ENCODE data around the gene TRABD.

The TRABD gene

GRCh38 chr22:50197856-50198623 lies 12.3 kb downstream of the TRABD start:
- no peak overlapping the region for H3K4me3 ChIP-seq (ENCODE audit: low read length in 2 of 2)
- peaks cover 20 to 22% of the 10 kb centered on the region in 2 donors for H3K36me3 ChIP-seq (ENCODE audit: control insufficient read depth in 2 of 2, insufficient read depth in 2 of 2, low read length in 2 of 2)
- no peaks in the 10 kb centered on the region for H3K27me3 ChIP-seq (ENCODE audit: control insufficient read depth in 2 of 2, insufficient read depth in 2 of 2, low read length in 2 of 2)
- no peak overlapping the region for H3K9ac ChIP-seq (ENCODE audit: low read depth in 1 of 2, low read length in 2 of 2)
- H3K9me3 ChIP-seq (ENCODE audit: control insufficient read depth in 2 of 2, low read length in 2 of 2) = no peaks in the 10 kb centered on the region
- no peak overlapping the region for H3K27ac ChIP-seq (ENCODE audit: low read depth in 2 of 2, low read length in 2 of 2)
- H3K4me1 ChIP-seq (ENCODE audit: control insufficient read depth in 2 of 2, insufficient read depth in 2 of 2, low read length in 2 of 2) = peaks cover 7 to 14% of the 10 kb centered on the region in 2 donors

GRCh38 chr22:50198624-50199017 lies 12.9 kb downstream of the TRABD start:
- no peaks in the 10 kb centered on the region for H3K27me3 ChIP-seq (ENCODE audit: control insufficient read depth in 2 of 2, insufficient read depth in 2 of 2, low read length in 2 of 2)
- H3K9ac ChIP-seq (ENCODE audit: low read depth in 1 of 2, low read length in 2 of 2) = no peak overlapping the region
- peaks cover 20 to 24% of the 10 kb centered on the region in 2 donors for H3K36me3 ChIP-seq (ENCODE audit: control insufficient read depth in 2 of 2, insufficient read depth in 2 of 2, low read length in 2 of 2)
- H3K4me1 ChIP-seq (ENCODE audit: control insufficient read depth in 2 of 2, insufficient read depth in 2 of 2, low read length in 2 of 2) = peaks cover 7 to 12% of the 10 kb centered on the region in 2 donors
- no peak overlapping the region for H3K27ac ChIP-seq (ENCODE audit: low read depth in 2 of 2, low read length in 2 of 2)
- H3K9me3 ChIP-seq (ENCODE audit: control insufficient read depth in 2 of 2, low read length in 2 of 2) = no peaks in the 10 kb centered on the region
- H3K4me3 ChIP-seq (ENCODE audit: low read length in 2 of 2) = no peak overlapping the region

GRCh38 chr22:50199251-50199721 lies 13.6 kb downstream of the TRABD start:
- Histone ChIP-seq H3K4me1 (ENCODE audit: control insufficient read depth in 2 of 2, insufficient read depth in 2 of 2, low read length in 2 of 2) (peaks cover 7 to 12% of the 10 kb centered on the region in 2 donors), H3K4me3 (ENCODE audit: low read length in 2 of 2) (peak overlapping the region in 1 of 2 donors; percentile 73), H3K36me3 (ENCODE audit: control insufficient read depth in 2 of 2, insufficient read depth in 2 of 2, low read length in 2 of 2) (peaks cover 17 to 18% of the 10 kb centered on the region in 2 donors), H3K27ac (ENCODE audit: low read depth in 2 of 2, low read length in 2 of 2) (no peak overlapping the region), H3K9me3 (ENCODE audit: control insufficient read depth in 2 of 2, low read length in 2 of 2) (no peaks in the 10 kb centered on the region), H3K9ac (ENCODE audit: low read depth in 1 of 2, low read length in 2 of 2) (peak overlapping the region in 1 of 2 donors; percentile 76), H3K27me3 (ENCODE audit: control insufficient read depth in 2 of 2, insufficient read depth in 2 of 2, low read length in 2 of 2) (no peaks in the 10 kb centered on the region)

- no peaks in the 10 kb centered on the region for H3K9me3 ChIP-seq (ENCODE audit: control insufficient read depth in 2 of 2, low read length in 2 of 2)
- peak overlapping the region; percentile 75 to 76 for H3K9ac ChIP-seq (ENCODE audit: low read depth in 1 of 2, low read length in 2 of 2)
- H3K4me1 ChIP-seq (ENCODE audit: control insufficient read depth in 2 of 2, insufficient read depth in 2 of 2, low read length in 2 of 2) = peaks cover 7 to 12% of the 10 kb centered on the region in 2 donors
- peak overlapping the region; percentile 63 to 73 for H3K4me3 ChIP-seq (ENCODE audit: low read length in 2 of 2)
- H3K27me3 ChIP-seq (ENCODE audit: control insufficient read depth in 2 of 2, insufficient read depth in 2 of 2, low read length in 2 of 2) = no peaks in the 10 kb centered on the region
- peaks cover 11 to 12% of the 10 kb centered on the region in 2 donors for H3K36me3 ChIP-seq (ENCODE audit: control insufficient read depth in 2 of 2, insufficient read depth in 2 of 2, low read length in 2 of 2)
- peak overlapping the region in 1 of 2 donors; percentile 71 for H3K27ac ChIP-seq (ENCODE audit: low read depth in 2 of 2, low read length in 2 of 2)
Observed at GRCh38 chr22:50199829-50200460, 14.2 kb downstream of the TRABD start.

GRCh38 chr22:50200461-50201190 lies 14.9 kb downstream of the TRABD start, which contains the start of gene SELENOO:
TSS of gene SELENOO (plus strand) at chr22:50201011. CDS start at chr22:50201037, 26 bp downstream.
- no peaks in the 10 kb centered on the region for H3K27me3 ChIP-seq (ENCODE audit: control insufficient read depth in 2 of 2, insufficient read depth in 2 of 2, low read length in 2 of 2)
- peak within 1 kb of the TSS; percentile 73 to 76 for H3K4me3 ChIP-seq (ENCODE audit: low read length in 2 of 2)
- H3K27ac ChIP-seq (ENCODE audit: low read depth in 2 of 2, low read length in 2 of 2) = peak within 1 kb of the TSS; percentile 63 to 71
- H3K9me3 ChIP-seq (ENCODE audit: control insufficient read depth in 2 of 2, low read length in 2 of 2) = no peaks in the 10 kb centered on the region
- H3K9ac ChIP-seq (ENCODE audit: low read depth in 1 of 2, low read length in 2 of 2) = peak within 1 kb of the TSS; percentile 75 to 76
- H3K4me1 ChIP-seq (ENCODE audit: control insufficient read depth in 2 of 2, insufficient read depth in 2 of 2, low read length in 2 of 2) = peaks cover 7 to 12% of the 10 kb centered on the region in 2 donors
- H3K36me3 ChIP-seq (ENCODE audit: control insufficient read depth in 2 of 2, insufficient read depth in 2 of 2, low read length in 2 of 2) = peaks cover 10 to 11% of the 10 kb centered on the region in 2 donors

GRCh38 chr22:50201191-50202129 lies 15.7 kb downstream of the TRABD start:
- H3K9ac ChIP-seq (ENCODE audit: low read depth in 1 of 2, low read length in 2 of 2) = peak overlapping the region; percentile 63 to 67
- no peaks in the 10 kb centered on the region for H3K9me3 ChIP-seq (ENCODE audit: control insufficient read depth in 2 of 2, low read length in 2 of 2)
- H3K27me3 ChIP-seq (ENCODE audit: control insufficient read depth in 2 of 2, insufficient read depth in 2 of 2, low read length in 2 of 2) = no peaks in the 10 kb centered on the region
- peaks cover 7 to 14% of the 10 kb centered on the region in 2 donors for H3K4me1 ChIP-seq (ENCODE audit: control insufficient read depth in 2 of 2, insufficient read depth in 2 of 2, low read length in 2 of 2)
- H3K4me3 ChIP-seq (ENCODE audit: low read length in 2 of 2) = peak overlapping the region; percentile 61 to 76
- H3K27ac ChIP-seq (ENCODE audit: low read depth in 2 of 2, low read length in 2 of 2) = peak overlapping the region; percentile 63 to 71
- H3K36me3 ChIP-seq (ENCODE audit: control insufficient read depth in 2 of 2, insufficient read depth in 2 of 2, low read length in 2 of 2) = peaks cover 7 to 12% of the 10 kb centered on the region in 2 donors

- peaks cover 12 to 16% of the 10 kb centered on the region in 2 donors for H3K36me3 ChIP-seq (ENCODE audit: control insufficient read depth in 2 of 2, insufficient read depth in 2 of 2, low read length in 2 of 2)
- H3K27ac ChIP-seq (ENCODE audit: low read depth in 2 of 2, low read length in 2 of 2) = no peak overlapping the region
- H3K4me1 ChIP-seq (ENCODE audit: control insufficient read depth in 2 of 2, insufficient read depth in 2 of 2, low read length in 2 of 2) = peaks cover 7 to 15% of the 10 kb centered on the region in 2 donors
- H3K9me3 ChIP-seq (ENCODE audit: control insufficient read depth in 2 of 2, low read length in 2 of 2) = no peaks in the 10 kb centered on the region
- no peaks in the 10 kb centered on the region for H3K27me3 ChIP-seq (ENCODE audit: control insufficient read depth in 2 of 2, insufficient read depth in 2 of 2, low read length in 2 of 2)
- H3K4me3 ChIP-seq (ENCODE audit: low read length in 2 of 2) = peak overlapping the region; percentile 61 to 76
- H3K9ac ChIP-seq (ENCODE audit: low read depth in 1 of 2, low read length in 2 of 2) = peak overlapping the region; percentile 63 to 67
Observed at GRCh38 chr22:50202130-50202666, 16.5 kb downstream of the TRABD start.

GRCh38 chr22:50203288-50203687 lies 17.6 kb downstream of the TRABD start:
- no peaks in the 10 kb centered on the region for H3K27me3 ChIP-seq (ENCODE audit: control insufficient read depth in 2 of 2, insufficient read depth in 2 of 2, low read length in 2 of 2)
- no peaks in the 10 kb centered on the region for H3K9me3 ChIP-seq (ENCODE audit: control insufficient read depth in 2 of 2, low read length in 2 of 2)
- H3K36me3 ChIP-seq (ENCODE audit: control insufficient read depth in 2 of 2, insufficient read depth in 2 of 2, low read length in 2 of 2) = peaks cover 11 to 14% of the 10 kb centered on the region in 2 donors
- no peak overlapping the region for H3K9ac ChIP-seq (ENCODE audit: low read depth in 1 of 2, low read length in 2 of 2)
- peaks cover 7 to 15% of the 10 kb centered on the region in 2 donors for H3K4me1 ChIP-seq (ENCODE audit: control insufficient read depth in 2 of 2, insufficient read depth in 2 of 2, low read length in 2 of 2)
- H3K4me3 ChIP-seq (ENCODE audit: low read length in 2 of 2) = no peak overlapping the region
- H3K27ac ChIP-seq (ENCODE audit: low read depth in 2 of 2, low read length in 2 of 2) = no peak overlapping the region

- Histone ChIP-seq H3K36me3 (ENCODE audit: control insufficient read depth in 2 of 2, insufficient read depth in 2 of 2, low read length in 2 of 2) (peaks cover 11 to 18% of the 10 kb centered on the region in 2 donors), H3K27ac (ENCODE audit: low read depth in 2 of 2, low read length in 2 of 2) (no peak overlapping the region), H3K4me1 (ENCODE audit: control insufficient read depth in 2 of 2, insufficient read depth in 2 of 2, low read length in 2 of 2) (peaks cover 7 to 14% of the 10 kb centered on the region in 2 donors), H3K9ac (ENCODE audit: low read depth in 1 of 2, low read length in 2 of 2) (no peak overlapping the region), H3K9me3 (ENCODE audit: control insufficient read depth in 2 of 2, low read length in 2 of 2) (no peaks in the 10 kb centered on the region), H3K4me3 (ENCODE audit: low read length in 2 of 2) (no peak overlapping the region), H3K27me3 (ENCODE audit: control insufficient read depth in 2 of 2, insufficient read depth in 2 of 2, low read length in 2 of 2) (no peaks in the 10 kb centered on the region)
Observed at GRCh38 chr22:50204571-50204970, 18.9 kb downstream of the TRABD start.

All from mucosa of rectum (tissue), 2 donors.